Chondrocyte (in vitro differentiated cells): Measurements from ENCODE around the gene IL25. TPM values are rescaled to one million over a fixed set of nuclear protein-coding genes. Genes with fewer than 3 reads are reported as not detected.
"Not testable (repeated sequence)": the region's sequence is repeated elsewhere in the genome, so short reads cannot be mapped to it uniquely, and the experiment has no call there.

ENCODE experiments used
- DNase-seq: peaks from one replicate; pipeline ENCODE4 v3.0.0; 2021; ENCODE audit warnings: mixed read lengths, low spot score
- H3K27ac Mint-ChIP-seq: one replicate; pipeline ENCODE4 v1.8.0; 2021; ENCODE audit warnings: mild to moderate bottlenecking, moderate library complexity, mixed read lengths; ENCODE audit not compliant: unreplicated experiment
- H3K27me3 Mint-ChIP-seq: 2 replicates; pipeline ENCODE4 v1.8.0; 2021; ENCODE audit warnings: low read depth, mixed read lengths
- H3K36me3 Mint-ChIP-seq: 2 replicates; pipeline ENCODE4 v1.8.0; 2021; ENCODE audit warnings: low read depth, mixed read lengths
- H3K4me1 Mint-ChIP-seq: 2 replicates; pipeline ENCODE4 v1.8.0; 2021; ENCODE audit warnings: low read depth, mild to moderate bottlenecking, mixed read lengths
- H3K4me3 Mint-ChIP-seq: one replicate; pipeline ENCODE4 v1.8.0; 2021; ENCODE audit warnings: mild to moderate bottlenecking, moderate library complexity, mixed read lengths; ENCODE audit not compliant: unreplicated experiment
- H3K9me3 Mint-ChIP-seq: 2 replicates; pipeline ENCODE4 v1.8.0; 2021; ENCODE audit warnings: low read depth, mixed read lengths
- CTCF ChIP-seq: fragments of 200-600 bp; sonication (generic); IDR thresholded peaks from 2 replicates; pipeline ENCODE4 v1.5.0; 2021; ENCODE audit warnings: antibody characterized with exemption, mild to moderate bottlenecking, moderate library complexity
- total RNA-seq: library from RNA; stranded (reverse); gene quantifications from 3 replicates; pipeline ENCODE4 v1.2.1, GENCODE V29; 2021

The IL25 gene
- total RNA-seq, 1 donor from 2014 or later = not detected

DNA sequence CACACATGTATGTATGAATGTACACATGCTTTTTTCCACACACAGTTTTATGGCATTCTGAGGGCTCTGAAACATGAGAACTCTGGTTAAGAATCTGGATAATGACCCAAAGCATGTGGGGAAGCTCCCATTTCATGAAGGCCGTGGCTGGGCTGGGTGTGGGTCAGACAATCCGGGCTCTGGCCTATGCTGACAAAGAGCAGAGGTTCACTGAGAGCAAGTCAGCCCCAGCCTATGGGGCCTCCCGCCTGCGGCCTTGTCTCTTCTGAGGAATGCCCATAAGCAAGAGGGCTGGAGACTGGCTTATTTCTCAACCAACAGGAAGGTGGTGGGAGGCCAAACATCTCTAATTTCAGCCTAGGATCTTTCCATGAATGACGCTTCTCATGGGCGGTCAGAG lies 27.0 kb downstream of the IL25 start:
- TF ChIP-seq CTCF = no peak
- Mint-ChIP-seq H3K36me3 (no peaks in the 10 kb centered on the region), H3K27me3 (peaks cover 33% of the 10 kb centered on the region), H3K27ac (no peak overlapping the region), H3K9me3 (no peaks in the 10 kb centered on the region), H3K4me3 (no peak overlapping the region), H3K4me1 (no peaks in the 10 kb centered on the region)
- DNase-seq = no peak

DNA sequence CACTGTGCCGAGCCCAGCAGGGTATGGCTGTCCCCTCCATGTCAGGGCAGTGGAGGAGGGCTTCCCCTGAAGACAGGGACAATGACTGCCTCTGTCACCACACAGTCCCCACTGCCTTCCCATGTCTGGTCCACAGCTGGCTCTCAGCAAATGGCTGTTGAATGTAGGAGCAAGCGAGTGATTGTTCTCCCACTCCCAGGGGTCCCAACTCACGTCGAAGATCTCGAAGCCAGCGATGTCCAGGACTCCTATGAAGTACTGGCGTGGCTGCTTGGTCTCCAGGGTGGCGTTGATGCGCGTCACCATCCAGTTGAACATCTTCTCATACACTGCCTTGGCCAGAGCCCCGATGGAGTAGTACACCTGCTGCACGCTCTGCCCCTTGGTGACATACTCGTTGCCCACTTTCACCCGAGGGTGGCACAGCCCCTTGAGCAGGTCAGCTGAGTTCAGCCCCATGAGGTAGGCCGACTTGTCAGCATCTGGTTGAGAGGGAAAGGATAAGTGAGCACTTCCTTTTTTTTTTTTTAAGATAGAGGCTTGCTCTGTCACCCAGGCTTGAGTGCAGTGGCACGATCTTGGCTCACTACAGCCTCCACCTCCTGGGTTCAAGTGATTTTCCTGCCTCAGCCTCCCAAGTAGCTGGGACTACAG lies 28.0 kb downstream of the IL25 start:
- not testable (repeated sequence) for H3K4me1 Mint-ChIP-seq, DNase-seq
- peaks cover 35% of the 10 kb centered on the region for H3K27me3 Mint-ChIP-seq

DNA sequence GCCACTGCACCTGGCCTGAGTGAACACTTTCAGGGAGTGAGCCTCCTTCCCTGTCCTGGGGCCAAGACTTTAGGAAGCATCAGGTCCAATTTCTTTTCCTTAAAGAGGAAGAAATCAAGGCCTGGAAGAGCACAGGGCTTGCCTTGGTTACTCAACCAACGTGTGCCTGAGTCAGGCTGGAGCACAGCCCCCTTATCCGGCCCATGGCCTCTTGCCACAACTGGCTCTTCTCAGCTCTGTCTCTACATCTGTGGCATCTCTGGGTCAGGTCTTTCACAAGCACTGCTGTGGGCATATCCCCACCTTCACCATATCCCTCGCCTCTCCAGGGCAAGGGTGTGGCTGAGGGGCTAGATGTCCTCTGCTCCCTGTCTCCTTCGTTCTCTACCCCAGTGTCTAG lies 28.7 kb downstream of the IL25 start:
- Mint-ChIP-seq H3K27ac (no peak overlapping the region), H3K4me3 (no peak overlapping the region), H3K27me3 (peaks cover 39% of the 10 kb centered on the region), H3K4me1 (no peaks in the 10 kb centered on the region), H3K36me3 (no peaks in the 10 kb centered on the region), H3K9me3 (no peaks in the 10 kb centered on the region)
- no peak for TF ChIP-seq CTCF
- no peak for DNase-seq

More for the DNA sequence above, 28.0 kb downstream of the IL25 start:
- not testable (repeated sequence) for H3K27ac Mint-ChIP-seq, H3K4me3 Mint-ChIP-seq, H3K9me3 Mint-ChIP-seq, H3K36me3 Mint-ChIP-seq

- Mint-ChIP-seq H3K4me1 (no peaks in the 10 kb centered on the region), H3K4me3 (no peak overlapping the region), H3K36me3 (no peaks in the 10 kb centered on the region), H3K9me3 (no peaks in the 10 kb centered on the region), H3K27ac (no peak overlapping the region), H3K27me3 (peaks cover 45% of the 10 kb centered on the region)
- no peak for TF ChIP-seq CTCF
- DNase-seq = no peak
Measured at GRCh38 chr14:23402296-23403138, 29.9 kb downstream of the IL25 start.

DNA sequence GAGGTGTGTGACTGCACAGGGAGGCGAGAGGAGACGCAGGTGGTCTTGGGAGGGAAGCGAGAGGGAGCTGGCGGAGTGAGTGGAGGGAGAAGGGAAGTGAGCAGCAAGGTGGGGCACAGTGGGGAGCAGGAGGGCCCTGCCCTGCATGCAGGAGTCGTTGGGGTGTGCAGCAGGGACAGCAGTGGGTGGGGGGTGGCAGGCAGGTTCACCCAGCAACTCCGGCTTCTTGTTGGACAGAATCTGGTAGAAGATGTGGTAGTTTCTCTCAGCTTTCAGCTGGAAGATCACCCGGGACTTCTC lies 30.5 kb downstream of the IL25 start:
- Mint-ChIP-seq H3K27ac (no peak overlapping the region), H3K4me3 (no peak overlapping the region), H3K27me3 (peaks cover 48% of the 10 kb centered on the region), H3K9me3 (no peaks in the 10 kb centered on the region), H3K36me3 (no peaks in the 10 kb centered on the region), H3K4me1 (no peaks in the 10 kb centered on the region)
- no peak for TF ChIP-seq CTCF
- DNase-seq = no peak
